SK-N-MC (cell line): ENCODE results near the gene PPP4R4.
A peak's percentile ranks its signal among the peaks of the same experiment; 100 is the strongest.

ENCODE experiments used
- DNase-seq: peaks from one replicate; pipeline ENCODE4 v3.0.0-alpha.2; 2011; ENCODE audit warnings: low read depth, low spot score
- H3K27ac ChIP-seq: fragments of 200-600 bp; sonication (generic); 2 replicates; pipeline ENCODE4 v1.5.1; 2016; ENCODE audit warnings: mixed run types
- H3K36me3 ChIP-seq: fragments of 200-600 bp; sonication (generic); 2 replicates; pipeline ENCODE4 v1.6.1; 2017; ENCODE audit warnings: antibody characterized with exemption, low read length, mixed read lengths; ENCODE audit not compliant: insufficient read depth
- H3K4me3 ChIP-seq: fragments of 200-600 bp; sonication (generic); 2 replicates; pipeline ENCODE4 v1.5.1; 2016
- H3K9ac ChIP-seq: fragments of 200-600 bp; sonication (generic); 2 replicates; pipeline ENCODE4 v1.8.0; 2017; ENCODE audit warnings: mixed run types, mixed read lengths; ENCODE audit not compliant: insufficient read length
- H3K9me3 ChIP-seq: fragments of 200-600 bp; sonication (generic); 2 replicates; pipeline ENCODE4 v1.6.1; 2017; ENCODE audit warnings: low read depth, mild to moderate bottlenecking, antibody characterized with exemption, low read length, moderate library complexity, mixed read lengths
- EZH2 ChIP-seq: fragments of 200-600 bp; sonication (generic); IDR thresholded peaks from one replicate; pipeline ENCODE4 v1.6.1; 2017; ENCODE audit warnings: antibody characterized with exemption
- FOXP2 ChIP-seq: optimal IDR thresholded peaks from 2 replicates; pipeline ENCODE3; 2011; ENCODE audit warnings: mild to moderate bottlenecking, moderate library complexity; ENCODE audit not compliant: insufficient read depth; ENCODE audit errors: extremely low read length, control extremely low read depth
- POLR2AphosphoS5 ChIP-seq: IDR thresholded peaks from 2 replicates; pipeline ENCODE4 v1.6.1; 2012; ENCODE audit warnings: mild to moderate bottlenecking, low read depth, low read length, borderline replicate concordance

Gene PPP4R4

DNA sequence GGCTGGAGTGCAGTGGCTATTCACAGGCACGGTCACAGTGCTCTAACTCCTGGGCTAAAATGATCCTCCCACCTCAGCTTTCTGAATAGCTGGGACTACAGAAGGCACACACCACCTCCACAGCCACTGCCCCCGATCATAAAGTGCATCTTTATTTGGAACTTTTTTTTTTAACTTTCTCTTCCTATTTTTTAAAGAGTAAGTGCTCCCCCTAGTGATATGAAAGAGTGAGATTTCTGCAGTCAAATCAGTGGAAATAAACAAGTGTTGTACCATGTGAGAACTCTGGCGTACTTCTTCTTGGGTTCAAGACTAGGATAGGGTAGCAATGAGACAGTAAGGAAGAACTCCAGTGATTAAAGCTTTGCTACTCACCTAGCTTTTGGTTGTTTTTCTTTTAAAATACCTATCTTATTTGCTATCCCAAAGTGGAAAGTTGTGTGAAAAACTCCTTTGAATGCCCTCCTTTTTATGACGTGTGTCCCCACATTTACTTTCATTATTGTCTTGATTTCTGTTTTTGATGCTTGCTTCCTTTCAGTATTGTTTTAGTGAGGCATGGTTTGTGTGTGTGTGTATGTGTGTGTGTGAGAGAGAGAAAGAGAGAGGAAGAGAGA, 6.6 kb downstream of the PPP4R4 start:
- no peak for TF ChIP-seq EZH2
- TF ChIP-seq FOXP2 = no peak
- no peak for TF ChIP-seq POLR2AphosphoS5
- no peak overlapping the region for H3K9ac ChIP-seq
- peak; percentile 24 for DNase-seq

DNA sequence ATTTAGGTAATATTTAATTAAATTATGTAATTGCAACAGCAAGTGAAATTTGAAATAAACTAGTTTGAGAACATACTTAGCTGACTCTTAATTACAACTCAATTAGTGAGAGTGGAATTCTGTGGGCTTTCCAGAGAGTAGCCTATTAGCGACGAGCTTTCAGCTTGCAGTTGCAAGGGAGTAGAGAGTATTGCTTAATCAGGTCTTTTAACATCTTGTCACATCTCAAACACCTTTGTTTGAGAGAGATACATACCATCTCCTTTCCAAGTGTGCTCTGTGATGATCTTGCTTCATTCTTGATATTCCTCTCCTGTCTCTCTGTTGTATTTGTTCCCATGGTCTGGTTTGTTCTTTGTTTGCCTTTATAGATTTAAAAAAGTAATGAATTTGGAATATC, 7.7 kb downstream of the PPP4R4 start:
- Histone ChIP-seq H3K27ac (no peak overlapping the region), H3K36me3 (no peaks in the 10 kb centered on the region), H3K9ac (no peak overlapping the region), H3K4me3 (no peak overlapping the region), H3K9me3 (no peaks in the 10 kb centered on the region)
- no peak for DNase-seq
- TF ChIP-seq EZH2 = no peak
- no peak for TF ChIP-seq FOXP2
- TF ChIP-seq POLR2AphosphoS5 = no peak

More for the DNA sequence above, 6.6 kb downstream of the PPP4R4 start:
- Histone ChIP-seq H3K9me3 (no peaks in the 10 kb centered on the region), H3K27ac (no peak overlapping the region), H3K4me3 (no peak overlapping the region), H3K36me3 (no peaks in the 10 kb centered on the region)

DNA sequence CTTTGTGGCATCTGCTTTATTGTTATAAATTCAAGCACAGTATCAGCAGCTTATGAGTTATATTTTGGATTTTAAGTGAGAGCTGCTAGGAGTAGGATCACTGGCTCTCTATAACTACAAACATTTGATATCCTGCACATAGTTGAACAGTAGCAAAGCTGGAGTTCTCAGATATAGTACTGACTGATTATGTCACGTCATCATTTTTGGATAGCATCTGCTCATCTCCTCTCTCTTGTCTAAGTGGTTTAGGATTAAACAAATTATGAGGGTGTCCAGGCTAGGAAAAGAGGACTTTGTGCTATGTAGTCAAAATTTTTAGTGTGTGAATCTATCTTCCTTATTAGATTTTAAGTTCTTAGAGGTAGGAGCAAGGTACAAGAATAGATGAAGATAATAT, 18.4 kb downstream of the PPP4R4 start:
- Histone ChIP-seq H3K9ac (no peak overlapping the region), H3K36me3 (no peaks in the 10 kb centered on the region), H3K4me3 (no peak overlapping the region), H3K9me3 (no peaks in the 10 kb centered on the region), H3K27ac (no peak overlapping the region)
- no peak for DNase-seq
- TF ChIP-seq EZH2 (no peak), FOXP2 (no peak), POLR2AphosphoS5 (no peak)

DNA sequence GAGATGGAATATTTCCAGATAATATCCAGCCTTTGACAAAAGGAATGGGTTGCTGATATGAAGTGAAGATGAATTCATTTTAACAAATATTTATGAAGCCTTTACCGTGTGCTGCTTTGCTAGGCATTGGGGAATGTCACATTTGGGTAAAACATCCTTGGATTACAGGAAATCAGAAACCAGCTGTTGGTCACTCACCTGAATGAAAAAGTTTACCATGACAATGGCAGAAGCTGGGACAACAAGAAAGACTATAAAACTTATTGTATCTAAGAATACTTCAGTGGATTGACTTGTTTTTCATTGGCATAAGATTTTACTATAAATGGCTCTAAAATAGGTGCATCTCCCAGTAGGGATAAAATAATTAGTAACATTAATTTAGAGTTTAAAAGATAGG, 19.7 kb downstream of the PPP4R4 start:
- H3K27ac ChIP-seq = no peak overlapping the region
- no peaks in the 10 kb centered on the region for H3K9me3 ChIP-seq
- no peak overlapping the region for H3K4me3 ChIP-seq
- TF ChIP-seq FOXP2 (no peak), POLR2AphosphoS5 (no peak), EZH2 (no peak)
- no peak overlapping the region for H3K9ac ChIP-seq
- no peaks in the 10 kb centered on the region for H3K36me3 ChIP-seq
- no peak for DNase-seq

DNA sequence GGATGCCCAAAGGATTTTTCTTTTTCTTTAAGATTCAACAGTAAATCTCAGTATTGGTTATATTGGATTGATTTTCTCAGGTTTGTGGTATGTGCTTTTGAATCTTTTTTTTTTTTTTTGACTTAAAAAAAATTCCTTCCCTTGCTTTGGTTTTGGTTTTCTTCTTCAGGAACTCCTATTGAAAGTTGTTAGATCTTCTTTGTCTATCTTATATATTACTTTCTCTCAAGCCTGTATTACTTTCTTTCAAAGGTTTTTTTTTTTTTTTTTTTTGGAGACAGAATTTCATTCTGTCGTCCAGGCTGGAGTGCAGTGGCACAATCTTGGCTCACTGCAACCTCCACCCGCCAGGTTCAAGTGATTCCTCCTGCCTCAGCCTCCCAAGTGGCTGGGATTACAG, 21.9 kb downstream of the PPP4R4 start:
- TF ChIP-seq EZH2 = no peak
- TF ChIP-seq POLR2AphosphoS5 = no peak
- TF ChIP-seq FOXP2 = no peak
- no peaks in the 10 kb centered on the region for H3K36me3 ChIP-seq
- no peak overlapping the region for H3K4me3 ChIP-seq
- no peak overlapping the region for H3K9ac ChIP-seq
- DNase-seq = no peak
- H3K9me3 ChIP-seq = no peaks in the 10 kb centered on the region
- H3K27ac ChIP-seq = no peak overlapping the region

DNA sequence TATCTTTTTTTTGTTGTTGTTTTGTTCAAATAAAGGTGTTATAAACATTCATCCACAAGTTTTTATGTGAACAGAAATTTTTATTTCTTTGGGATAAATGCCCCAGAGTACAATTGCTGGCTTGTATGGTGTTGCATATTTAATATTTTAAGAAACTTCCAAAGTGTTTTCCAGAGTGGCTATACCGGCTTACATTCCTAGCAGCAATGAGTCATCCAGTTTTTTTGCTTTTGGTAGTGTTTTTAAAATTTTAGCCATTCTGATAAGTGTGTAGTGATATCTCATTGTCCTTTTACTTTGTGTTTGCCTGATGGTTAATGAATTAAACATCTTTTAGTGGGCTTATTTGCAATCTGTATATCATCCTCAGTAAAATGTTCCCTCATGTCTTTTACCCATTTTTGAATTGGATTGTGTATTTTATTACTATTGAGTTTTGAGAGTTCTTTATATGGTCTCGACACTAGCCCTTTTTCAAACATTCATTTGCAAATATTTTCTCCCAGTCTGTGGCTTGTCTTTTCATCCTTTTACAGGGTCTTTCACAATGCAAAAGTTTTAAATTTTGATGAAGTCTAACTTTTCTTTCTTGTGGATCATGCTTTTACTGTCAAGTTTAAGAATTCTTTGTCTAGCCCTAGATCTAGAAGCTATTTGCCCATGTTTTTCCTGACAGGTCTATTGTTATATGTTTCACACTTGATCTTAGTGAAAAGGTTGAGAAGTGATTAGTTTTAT, 29.5 kb downstream of the PPP4R4 start:
- Histone ChIP-seq H3K36me3 (no peaks in the 10 kb centered on the region), H3K9me3 (no peaks in the 10 kb centered on the region), H3K9ac (no peak overlapping the region), H3K4me3 (no peak overlapping the region), H3K27ac (no peak overlapping the region)
- TF ChIP-seq EZH2 = no peak
- TF ChIP-seq FOXP2 = no peak
- TF ChIP-seq POLR2AphosphoS5 = no peak
- no peak for DNase-seq

DNA sequence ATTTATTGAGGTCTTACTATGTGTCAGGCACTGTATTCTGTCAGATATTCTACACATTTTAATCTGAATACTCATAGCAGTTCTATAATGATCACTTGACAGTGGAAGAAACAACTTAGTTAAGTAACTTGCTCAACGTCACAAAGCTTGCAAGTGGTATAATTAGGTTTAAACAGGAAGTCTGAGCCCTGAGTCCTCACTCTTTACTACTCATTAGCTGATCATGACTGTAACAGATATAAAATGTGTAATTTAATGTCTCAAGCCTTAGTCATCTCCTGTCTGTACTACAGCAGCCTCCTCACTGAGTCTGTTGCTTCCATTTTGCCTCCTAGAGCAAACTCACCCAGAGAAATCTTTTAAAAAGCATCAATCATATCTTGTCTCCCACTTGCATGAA, 38.9 kb downstream of the PPP4R4 start:
- no peak for DNase-seq
- Histone ChIP-seq H3K9ac (no peak overlapping the region), H3K36me3 (no peaks in the 10 kb centered on the region), H3K27ac (no peak overlapping the region), H3K4me3 (no peak overlapping the region), H3K9me3 (no peaks in the 10 kb centered on the region)
- TF ChIP-seq POLR2AphosphoS5 = no peak
- TF ChIP-seq EZH2 = no peak
- no peak for TF ChIP-seq FOXP2

DNA sequence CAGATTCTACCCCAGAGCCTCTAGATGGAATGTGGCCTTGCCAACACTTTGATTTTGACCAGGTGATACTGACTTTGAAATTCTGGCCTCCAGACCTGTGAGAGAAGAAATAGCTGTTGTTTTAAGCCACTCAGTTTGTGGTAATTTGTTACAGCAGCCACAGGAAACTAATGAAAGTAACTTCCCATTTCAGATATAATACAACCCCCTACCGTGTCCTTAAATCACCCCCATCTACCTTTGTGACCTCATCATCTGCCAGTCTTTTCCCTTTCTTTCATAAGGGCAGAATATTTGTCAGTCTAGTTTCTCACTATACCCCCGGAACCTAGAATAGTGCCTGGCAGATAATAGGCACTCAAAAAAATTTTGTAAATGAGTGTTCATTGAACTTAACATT, 39.6 kb downstream of the PPP4R4 start:
- Histone ChIP-seq H3K9ac (no peak overlapping the region), H3K27ac (no peak overlapping the region), H3K36me3 (no peaks in the 10 kb centered on the region), H3K4me3 (no peak overlapping the region), H3K9me3 (no peaks in the 10 kb centered on the region)
- no peak for TF ChIP-seq FOXP2
- TF ChIP-seq EZH2 = no peak
- no peak for TF ChIP-seq POLR2AphosphoS5
- DNase-seq = no peak
